ENCODE data around the gene SERPINB10.
A peak's percentile ranks its signal among the peaks of the same experiment; 100 is the strongest.
"Not testable (repeated sequence)": the region's sequence is repeated elsewhere in the genome, so short reads cannot be mapped to it uniquely, and the experiment has no call there.

The SERPINB10 gene

GRCh38 chr18:63928331-63928730 is 20.6 kb downstream of the SERPINB10 start:
- H3K36me3 ChIP-seq (ENCODE audit: insufficient read depth, insufficient read length, low read length), result no peaks in the 10 kb centered on the region
- H3K4me1 ChIP-seq (ENCODE audit: insufficient read depth, insufficient read length), result no peaks in the 10 kb centered on the region
- no peak overlapping the region for H3K4me3 ChIP-seq (ENCODE audit: insufficient read length, low read depth)
- no peak for DNase-seq (ENCODE audit: low read depth, low spot score)
- TF ChIP-seq YY1 (IDR thresholded peaks at IDR 0.05; ENCODE audit: insufficient read depth, insufficient read length) (no peak), SUZ12 (IDR thresholded peaks at IDR 0.05; ENCODE audit: extremely low read depth, insufficient read depth, insufficient read length) (no peak), ZNF274 (IDR thresholded peaks at IDR 0.05; ENCODE audit: low read depth, low read length) (no peak)
- no peak overlapping the region for H3K9ac ChIP-seq (ENCODE audit: insufficient read length, low read depth)
- H3K9me3 ChIP-seq (ENCODE audit: insufficient read depth, low read length), result no peaks in the 10 kb centered on the region
- no peaks in the 10 kb centered on the region for H3K27me3 ChIP-seq (ENCODE audit: insufficient read depth, insufficient read length)

- not testable (repeated sequence) for H3K9me3 ChIP-seq (ENCODE audit: insufficient read depth, low read length); H3K36me3 ChIP-seq (ENCODE audit: insufficient read depth, insufficient read length, low read length); H3K9ac ChIP-seq (ENCODE audit: insufficient read length, low read depth); DNase-seq (ENCODE audit: low read depth, low spot score); H3K27me3 ChIP-seq (ENCODE audit: insufficient read depth, insufficient read length); H3K4me1 ChIP-seq (ENCODE audit: insufficient read depth, insufficient read length); H3K4me3 ChIP-seq (ENCODE audit: insufficient read length, low read depth)
Observed at GRCh38 chr18:63929369-63929768, 21.6 kb downstream of the SERPINB10 start.

- TF ChIP-seq ZNF274 (IDR thresholded peaks at IDR 0.05; ENCODE audit: low read depth, low read length) (no peak), SUZ12 (IDR thresholded peaks at IDR 0.05; ENCODE audit: extremely low read depth, insufficient read depth, insufficient read length) (no peak), YY1 (IDR thresholded peaks at IDR 0.05; ENCODE audit: insufficient read depth, insufficient read length) (no peak)
- Histone ChIP-seq H3K4me3 (ENCODE audit: insufficient read length, low read depth) (no peak overlapping the region), H3K9me3 (ENCODE audit: insufficient read depth, low read length) (no peaks in the 10 kb centered on the region), H3K9ac (ENCODE audit: insufficient read length, low read depth) (no peak overlapping the region), H3K4me1 (ENCODE audit: insufficient read depth, insufficient read length) (no peaks in the 10 kb centered on the region), H3K36me3 (ENCODE audit: insufficient read depth, insufficient read length, low read length) (no peaks in the 10 kb centered on the region), H3K27me3 (ENCODE audit: insufficient read depth, insufficient read length) (no peaks in the 10 kb centered on the region)
- DNase-seq (ENCODE audit: low read depth, low spot score), result no peak
Observed at GRCh38 chr18:63930773-63931354, 23.1 kb downstream of the SERPINB10 start.

- TF ChIP-seq YY1 (IDR thresholded peaks at IDR 0.05; ENCODE audit: insufficient read depth, insufficient read length) (no peak), SUZ12 (IDR thresholded peaks at IDR 0.05; ENCODE audit: extremely low read depth, insufficient read depth, insufficient read length) (no peak), ZNF274 (IDR thresholded peaks at IDR 0.05; ENCODE audit: low read depth, low read length) (no peak)
- peak overlapping the region; percentile 64 for H3K9ac ChIP-seq (ENCODE audit: insufficient read length, low read depth)
- H3K9me3 ChIP-seq (ENCODE audit: insufficient read depth, low read length), result no peaks in the 10 kb centered on the region
- peaks cover 17% of the 10 kb centered on the region for H3K27me3 ChIP-seq (ENCODE audit: insufficient read depth, insufficient read length)
- H3K4me1 ChIP-seq (ENCODE audit: insufficient read depth, insufficient read length), result no peaks in the 10 kb centered on the region
- peak; percentile 63 for DNase-seq (ENCODE audit: low read depth, low spot score)
- peak overlapping the region; percentile 54 for H3K4me3 ChIP-seq (ENCODE audit: insufficient read length, low read depth)
- H3K36me3 ChIP-seq (ENCODE audit: insufficient read depth, insufficient read length, low read length), result no peaks in the 10 kb centered on the region
Observed at GRCh38 chr18:63936156-63936931, 28.6 kb downstream of the SERPINB10 start.

- H3K9me3 ChIP-seq (ENCODE audit: insufficient read depth, low read length), result no peaks in the 10 kb centered on the region
- no peaks in the 10 kb centered on the region for H3K4me1 ChIP-seq (ENCODE audit: insufficient read depth, insufficient read length)
- DNase-seq (ENCODE audit: low read depth, low spot score), result no peak
- H3K36me3 ChIP-seq (ENCODE audit: insufficient read depth, insufficient read length, low read length), result no peaks in the 10 kb centered on the region
- peak overlapping the region; percentile 54 for H3K4me3 ChIP-seq (ENCODE audit: insufficient read length, low read depth)
- TF ChIP-seq ZNF274 (IDR thresholded peaks at IDR 0.05; ENCODE audit: low read depth, low read length) (no peak), SUZ12 (IDR thresholded peaks at IDR 0.05; ENCODE audit: extremely low read depth, insufficient read depth, insufficient read length) (no peak), YY1 (IDR thresholded peaks at IDR 0.05; ENCODE audit: insufficient read depth, insufficient read length) (no peak)
- peak overlapping the region; percentile 64 for H3K9ac ChIP-seq (ENCODE audit: insufficient read length, low read depth)
- H3K27me3 ChIP-seq (ENCODE audit: insufficient read depth, insufficient read length), result peaks cover 17% of the 10 kb centered on the region
Observed at GRCh38 chr18:63936932-63937393, 29.2 kb downstream of the SERPINB10 start.

- H3K9me3 ChIP-seq (ENCODE audit: insufficient read depth, low read length), result no peaks in the 10 kb centered on the region
- no peaks in the 10 kb centered on the region for H3K4me1 ChIP-seq (ENCODE audit: insufficient read depth, insufficient read length)
- TF ChIP-seq ZNF274 (IDR thresholded peaks at IDR 0.05; ENCODE audit: low read depth, low read length), result no peak
- TF ChIP-seq YY1 (IDR thresholded peaks at IDR 0.05; ENCODE audit: insufficient read depth, insufficient read length), result no peak
- no peak for TF ChIP-seq SUZ12 (IDR thresholded peaks at IDR 0.05; ENCODE audit: extremely low read depth, insufficient read depth, insufficient read length)
- H3K4me3 ChIP-seq (ENCODE audit: insufficient read length, low read depth), result no peak overlapping the region
- no peak for DNase-seq (ENCODE audit: low read depth, low spot score)
- no peaks in the 10 kb centered on the region for H3K36me3 ChIP-seq (ENCODE audit: insufficient read depth, insufficient read length, low read length)
- H3K9ac ChIP-seq (ENCODE audit: insufficient read length, low read depth), result no peak overlapping the region
- peaks cover 17% of the 10 kb centered on the region for H3K27me3 ChIP-seq (ENCODE audit: insufficient read depth, insufficient read length)
Observed at GRCh38 chr18:63940008-63940407, 32.2 kb downstream of the SERPINB10 start.

GRCh38 chr18:63940543-63941050 is 32.8 kb downstream of the SERPINB10 start:
- not testable (repeated sequence) for H3K9me3 ChIP-seq (ENCODE audit: insufficient read depth, low read length); H3K36me3 ChIP-seq (ENCODE audit: insufficient read depth, insufficient read length, low read length); H3K4me3 ChIP-seq (ENCODE audit: insufficient read length, low read depth); H3K9ac ChIP-seq (ENCODE audit: insufficient read length, low read depth); H3K4me1 ChIP-seq (ENCODE audit: insufficient read depth, insufficient read length); DNase-seq (ENCODE audit: low read depth, low spot score)
- peaks cover 17% of the 10 kb centered on the region for H3K27me3 ChIP-seq (ENCODE audit: insufficient read depth, insufficient read length)
